K562 (cell line): ENCODE measurements around the gene OR7C1. TPM values are rescaled to one million over a fixed set of nuclear protein-coding genes. Genes with fewer than 3 reads are reported as not detected.
"Not testable (repeated sequence)": the region's sequence is repeated elsewhere in the genome, so short reads cannot be mapped to it uniquely, and the experiment has no call there.

Experiments
- ARNT ChIP-seq, 2 experiments: fragments of 450-650 bp; IDR thresholded peaks; 2 replicates each; pipeline ENCODE4 v1.6.1; 2016; ENCODE audit warnings: mild to moderate bottlenecking in 1 of 2
- BCOR ChIP-seq: fragments of 450-650 bp; IDR thresholded peaks from 2 replicates; pipeline ENCODE4 v1.6.1; 2016
- FOSL1 ChIP-seq: fragments of 200-800 bp; sonication (Bioruptor generic); conservative IDR thresholded peaks from 2 replicates; pipeline ENCODE4 v1.6.1; 2016; ENCODE audit warnings: missing genetic modification characterization, missing compliant biosample characterization
- LARP7 ChIP-seq: fragments of 450-650 bp; IDR thresholded peaks from 2 replicates; pipeline ENCODE4 v1.6.1; 2016
- NFIC ChIP-seq: fragments of 450-650 bp; IDR thresholded peaks from 2 replicates; pipeline ENCODE4 v1.6.1; 2017; ENCODE audit warnings: mild to moderate bottlenecking, inconsistent platforms
- RAD21 ChIP-seq, 2 experiments: fragments of 250-450 bp in 1 of 2; fragments of 450-650 bp in 1 of 2; sonication (Bioruptor Pico) in 1 of 2; formaldehyde crosslinking in 1 of 2; IDR thresholded peaks in 1 of 2; conservative IDR thresholded peaks in 1 of 2; 2 replicates each; pipeline versions ENCODE4 v1.4.0 to v1.8.0; 2020 to 2022; ENCODE audit warnings: mild to moderate bottlenecking in 2 of 2, moderate library complexity in 1 of 2
- RBM25 ChIP-seq: fragments of 200-400 bp; formaldehyde crosslinking; IDR thresholded peaks from 2 replicates; pipeline ENCODE4 v1.6.1; 2018; ENCODE audit warnings: low read length, low read depth, moderate library complexity; ENCODE audit not compliant: severe bottlenecking
- ZNF318 ChIP-seq, 2 experiments: fragments of 450-650 bp; IDR thresholded peaks; 2 replicates each; pipeline ENCODE4 v1.6.1; 2016; ENCODE audit warnings: mild to moderate bottlenecking in 2 of 2, borderline replicate concordance in 1 of 2, low read depth in 1 of 2, moderate library complexity in 1 of 2
- ZNF766 ChIP-seq: fragments of 200-800 bp; sonication (Bioruptor generic); conservative IDR thresholded peaks from 2 replicates; pipeline ENCODE4 v1.6.1; 2016; ENCODE audit warnings: missing genetic modification characterization, missing compliant biosample characterization
- polyA plus RNA-seq, 8 experiments: library from polyadenylated mRNA; depleted of rRNA in 4 of 8; stranded (reverse) in 5 of 8; unstranded in 3 of 8; fragments of >200 nt; fragmentation: Nextera tagmentation in 2 of 8; fragmentation: Illumina TruSeq in 1 of 8; extraction: Ambion mirVana in 2 of 8; extraction: Trizol in 1 of 8; gene quantifications; 2 replicates each; pipeline versions ENCODE4 v1.2.1 to v1.2.3, GENCODE V29; 2011 to 2014; ENCODE audit warnings: inconsistent platforms in 1 of 8, missing spikeins in 1 of 8
- total RNA-seq, 7 experiments: library from RNA; depleted of rRNA in 6 of 7; stranded (reverse); fragments of >200 nt in 6 of 7; fragmentation: Illumina TruSeq in 2 of 7; extraction: Trizol in 2 of 7; gene quantifications; 2 replicates each; pipeline versions ENCODE4 v1.2.1 to v1.2.3, GENCODE V29; 2011 to 2021; ENCODE audit warnings: low replicate concordance in 1 of 7
- TF ChIP-seq, protein P1 (sequence below), 2 experiments: IDR thresholded peaks in 1 of 2; conservative IDR thresholded peaks in 1 of 2; 2 replicates each; pipeline ENCODE4 v1.6.1; 2016; ENCODE audit warnings: low read depth in 2 of 2, mild to moderate bottlenecking in 1 of 2, missing compliant biosample characterization in 1 of 2, missing genetic modification characterization in 1 of 2, moderate library complexity in 1 of 2
- TF ChIP-seq, protein P2 (sequence below), 2 experiments: fragments of 150-350 bp in 1 of 2; IDR thresholded peaks; 2 replicates each; pipeline ENCODE4 v1.6.1; 2012 to 2016; ENCODE audit warnings: low read depth in 2 of 2, low read length in 2 of 2, mild to moderate bottlenecking in 1 of 2, moderate library complexity in 1 of 2

OR7C1 gene
- total and polyA plus RNA-seq, 9 of the 15 experiments (the other 6 are each of a cell fraction or from before 2014, with no cell fraction given): 0.01 to 0.18 (median 0.10) TPM; not detected in 1

- TF ChIP-seq ZNF766 (CRISPR knock-in tag): peak; percentile 79; the same call in 1 of the 2 replicates
- TF ChIP-seq LARP7: peak; percentile 73; the same call in 1 of the 2 replicates
- peak; percentile 93 for TF ChIP-seq RBM25
- TF ChIP-seq, protein P1, sequence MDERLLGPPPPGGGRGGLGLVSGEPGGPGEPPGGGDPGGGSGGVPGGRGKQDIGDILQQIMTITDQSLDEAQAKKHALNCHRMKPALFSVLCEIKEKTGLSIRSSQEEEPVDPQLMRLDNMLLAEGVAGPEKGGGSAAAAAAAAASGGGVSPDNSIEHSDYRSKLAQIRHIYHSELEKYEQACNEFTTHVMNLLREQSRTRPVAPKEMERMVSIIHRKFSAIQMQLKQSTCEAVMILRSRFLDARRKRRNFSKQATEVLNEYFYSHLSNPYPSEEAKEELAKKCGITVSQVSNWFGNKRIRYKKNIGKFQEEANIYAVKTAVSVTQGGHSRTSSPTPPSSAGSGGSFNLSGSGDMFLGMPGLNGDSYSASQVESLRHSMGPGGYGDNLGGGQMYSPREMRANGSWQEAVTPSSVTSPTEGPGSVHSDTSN (CRISPR knock-in tag; IDR thresholded peaks at IDR 0.05; ENCODE audit: low read depth): not testable (repeated sequence)
- TF ChIP-seq, protein P1 (tag; conservative IDR thresholded peaks at IDR 0.05; ENCODE audit: low read depth): peak; percentile 64
- peak; percentile 42; the same call in 1 of the 2 replicates for TF ChIP-seq NFIC
- peak; percentile 100 for TF ChIP-seq BCOR
- TF ChIP-seq FOSL1 (tag): peak; percentile 95
- peak; percentile 20 to 58; a peak in 2 of 4 replicates for TF ChIP-seq RAD21 (CRISPR knock-in tag; conservative IDR thresholded peaks at IDR 0.05 in 1 of 2, IDR thresholded peaks at IDR 0.05 in 1 of 2)
- TF ChIP-seq ARNT (IDR thresholded peaks at IDR 0.05): peak; percentile 60 to 84; a peak in 3 of 4 replicates
- peak in 1 of 2 experiments; percentile 72; a peak in 2 of 4 replicates for TF ChIP-seq ZNF318 (IDR thresholded peaks at IDR 0.05; ENCODE audit: borderline replicate concordance in 1 of 2, low read depth in 1 of 2)
- TF ChIP-seq, protein P2, sequence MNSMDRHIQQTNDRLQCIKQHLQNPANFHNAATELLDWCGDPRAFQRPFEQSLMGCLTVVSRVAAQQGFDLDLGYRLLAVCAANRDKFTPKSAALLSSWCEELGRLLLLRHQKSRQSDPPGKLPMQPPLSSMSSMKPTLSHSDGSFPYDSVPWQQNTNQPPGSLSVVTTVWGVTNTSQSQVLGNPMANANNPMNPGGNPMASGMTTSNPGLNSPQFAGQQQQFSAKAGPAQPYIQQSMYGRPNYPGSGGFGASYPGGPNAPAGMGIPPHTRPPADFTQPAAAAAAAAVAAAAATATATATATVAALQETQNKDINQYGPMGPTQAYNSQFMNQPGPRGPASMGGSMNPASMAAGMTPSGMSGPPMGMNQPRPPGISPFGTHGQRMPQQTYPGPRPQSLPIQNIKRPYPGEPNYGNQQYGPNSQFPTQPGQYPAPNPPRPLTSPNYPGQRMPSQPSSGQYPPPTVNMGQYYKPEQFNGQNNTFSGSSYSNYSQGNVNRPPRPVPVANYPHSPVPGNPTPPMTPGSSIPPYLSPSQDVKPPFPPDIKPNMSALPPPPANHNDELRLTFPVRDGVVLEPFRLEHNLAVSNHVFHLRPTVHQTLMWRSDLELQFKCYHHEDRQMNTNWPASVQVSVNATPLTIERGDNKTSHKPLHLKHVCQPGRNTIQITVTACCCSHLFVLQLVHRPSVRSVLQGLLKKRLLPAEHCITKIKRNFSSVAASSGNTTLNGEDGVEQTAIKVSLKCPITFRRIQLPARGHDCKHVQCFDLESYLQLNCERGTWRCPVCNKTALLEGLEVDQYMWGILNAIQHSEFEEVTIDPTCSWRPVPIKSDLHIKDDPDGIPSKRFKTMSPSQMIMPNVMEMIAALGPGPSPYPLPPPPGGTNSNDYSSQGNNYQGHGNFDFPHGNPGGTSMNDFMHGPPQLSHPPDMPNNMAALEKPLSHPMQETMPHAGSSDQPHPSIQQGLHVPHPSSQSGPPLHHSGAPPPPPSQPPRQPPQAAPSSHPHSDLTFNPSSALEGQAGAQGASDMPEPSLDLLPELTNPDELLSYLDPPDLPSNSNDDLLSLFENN (IDR thresholded peaks at IDR 0.05; ENCODE audit: low read depth in 2 of 2, low read length in 2 of 2): 0 out of 4 replicates have a peak, but pooled peaks of 1 of the 2 experiments have one; percentile 32
Observed at GRCh38 chr19:14785102-14785793, 49.7 kb downstream of the OR7C1 start (continued).
